Measurements from ENCODE around the gene ILK.
A peak's percentile ranks its signal among the peaks of the same experiment; 100 is the strongest.

Gene ILK

DNA sequence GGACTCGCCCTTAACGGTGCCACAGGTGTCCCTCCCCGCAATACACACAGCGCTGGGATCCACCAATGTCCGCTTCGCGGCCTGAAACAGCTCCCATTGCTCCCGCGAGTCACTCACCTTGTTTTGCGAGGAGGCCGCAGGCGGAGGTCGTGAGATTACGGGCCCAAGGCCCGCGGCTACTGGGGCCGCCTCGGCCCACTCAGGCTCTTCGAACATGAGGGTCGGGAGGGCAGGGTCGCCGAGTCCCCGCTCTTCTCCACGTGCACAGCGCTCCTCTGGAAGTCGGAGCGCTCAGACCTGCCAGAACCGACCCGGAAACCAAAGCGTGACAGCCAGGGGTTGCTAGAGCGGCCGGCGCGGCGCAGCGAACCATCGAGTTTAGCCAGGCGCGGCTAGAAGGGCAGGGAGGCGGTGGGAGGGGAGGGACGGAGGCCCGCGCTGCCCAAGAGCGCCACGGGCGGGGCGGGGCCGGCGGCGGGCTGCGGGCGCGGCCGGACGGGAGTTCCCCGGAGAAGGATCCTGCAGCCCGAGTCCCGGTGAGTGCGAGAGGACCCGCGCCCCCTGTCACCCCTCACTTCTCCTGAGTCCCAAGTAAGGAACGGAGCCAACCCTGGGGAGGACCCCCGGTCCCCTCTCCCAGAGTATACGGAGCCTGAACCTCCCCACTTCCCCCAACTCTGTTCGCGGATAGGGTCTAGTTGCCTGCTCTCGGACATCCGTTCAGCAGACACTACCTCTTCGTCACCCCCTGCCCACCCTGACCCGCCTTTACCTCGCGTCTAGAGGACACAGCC is at the start of gene ILK, which contains the start of gene RRP8:
ILK (plus strand) TSS at position 488 of the 794 bp plus-strand sequence. CDS start 498 bp downstream, outside the sequence.
RRP8 (minus strand) TSS at position 330 of the 794 bp plus-strand sequence; CDS start at position 216, 114 bp downstream.
- Mint-ChIP-seq H3K9me3 (no peaks in the 10 kb centered on the region), H3K4me3 (no peak within 1 kb of the TSS), H3K27ac (no peak within 1 kb of the TSS), H3K27me3 (no peaks in the 10 kb centered on the region), H3K36me3 (ENCODE audit: low read depth) (peaks cover 20% of the 10 kb centered on the region), H3K4me1 (peaks cover 10% of the 10 kb centered on the region)
- ATAC-seq, result peak; percentile 80
- DNase-seq, result peak; percentile 89

DNA sequence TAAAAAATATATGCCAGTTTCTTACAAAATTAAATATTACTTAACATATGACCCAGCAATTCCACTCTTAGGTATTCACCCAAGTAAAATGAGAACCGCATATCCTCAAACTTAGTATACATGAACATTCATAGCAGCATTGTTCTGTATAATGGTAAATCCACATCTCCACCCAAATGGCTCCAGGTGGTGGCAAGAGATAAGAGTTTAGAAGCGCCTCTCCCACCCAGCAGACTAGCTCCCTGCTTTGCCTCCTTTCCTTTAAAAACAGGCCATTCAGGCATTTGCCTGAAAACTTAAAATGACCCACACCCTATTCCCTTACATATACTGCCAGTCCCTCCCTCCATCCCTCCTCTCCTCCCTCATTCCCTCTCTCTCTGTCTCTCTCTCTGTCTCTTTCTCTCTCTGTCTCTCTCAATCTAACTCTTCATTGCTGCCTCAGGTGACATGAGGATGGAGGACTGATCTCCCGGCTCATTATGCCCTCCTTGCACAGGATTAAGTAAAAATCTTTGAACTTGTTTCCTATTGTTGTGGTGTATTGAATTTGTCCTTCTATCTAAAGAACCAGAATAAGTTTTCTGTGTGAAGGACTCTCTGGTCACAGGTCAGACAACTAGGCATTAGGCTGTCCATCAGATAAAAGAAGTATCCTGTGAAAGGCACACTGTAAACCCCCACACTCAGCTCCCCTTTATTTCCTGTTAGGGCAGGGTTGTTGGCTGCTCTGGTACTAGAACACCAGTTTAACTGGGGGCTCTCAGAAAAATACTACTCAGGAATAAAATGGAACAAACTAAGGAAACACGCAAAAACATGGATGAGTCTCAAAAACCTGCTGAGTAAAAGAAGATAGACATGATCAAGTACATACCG is 48.5 kb upstream of the ILK start:
- Mint-ChIP-seq H3K36me3 (ENCODE audit: low read depth) (no peaks in the 10 kb centered on the region), H3K4me1 (no peaks in the 10 kb centered on the region), H3K9me3 (no peaks in the 10 kb centered on the region), H3K27me3 (no peaks in the 10 kb centered on the region), H3K4me3 (no peak overlapping the region), H3K27ac (no peak overlapping the region)
- DNase-seq (no peak), ATAC-seq (no peak)

DNA sequence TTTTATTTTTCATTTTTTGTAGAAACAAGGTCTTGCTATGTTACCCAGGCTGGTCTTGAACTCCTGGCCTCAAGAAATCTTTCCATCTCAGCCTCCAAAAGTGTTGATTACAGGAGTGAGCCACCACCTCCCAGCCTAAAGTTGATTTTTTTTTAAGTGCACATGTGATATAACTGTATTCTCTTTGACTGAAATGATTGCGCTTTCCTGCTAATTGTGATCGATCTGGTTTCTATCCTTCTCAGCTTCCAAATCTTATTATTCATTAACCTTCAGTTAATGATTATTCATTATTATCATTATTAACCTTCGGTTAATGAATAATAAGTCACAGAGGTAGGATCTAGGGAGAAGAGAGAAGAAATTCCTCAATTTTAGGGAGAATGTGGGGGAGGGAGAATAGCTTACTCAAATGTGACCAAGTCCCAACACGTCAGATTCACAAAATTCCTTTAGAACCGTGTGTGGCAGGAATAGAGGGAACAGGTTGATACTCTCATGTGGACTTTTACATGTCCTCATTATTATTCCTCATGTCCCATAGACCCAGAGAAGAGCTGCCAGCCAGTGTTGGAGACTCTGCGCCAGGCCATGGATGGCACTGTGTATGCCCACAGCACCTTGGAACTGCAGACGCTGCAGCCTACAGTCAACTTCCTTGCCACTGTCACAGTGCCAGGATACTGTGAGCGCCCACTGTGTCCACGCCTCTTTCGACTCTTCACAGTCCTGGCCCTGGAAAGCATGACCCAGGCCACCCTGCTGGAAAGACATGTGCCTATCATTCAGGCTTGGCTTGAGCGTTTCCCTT is 47.2 kb upstream of the ILK start:
- Mint-ChIP-seq H3K36me3 (ENCODE audit: low read depth) (no peaks in the 10 kb centered on the region), H3K4me1 (no peaks in the 10 kb centered on the region), H3K27ac (no peak overlapping the region), H3K4me3 (no peak overlapping the region), H3K27me3 (no peaks in the 10 kb centered on the region), H3K9me3 (no peaks in the 10 kb centered on the region)
- ATAC-seq, result no peak
- no peak for DNase-seq

DNA sequence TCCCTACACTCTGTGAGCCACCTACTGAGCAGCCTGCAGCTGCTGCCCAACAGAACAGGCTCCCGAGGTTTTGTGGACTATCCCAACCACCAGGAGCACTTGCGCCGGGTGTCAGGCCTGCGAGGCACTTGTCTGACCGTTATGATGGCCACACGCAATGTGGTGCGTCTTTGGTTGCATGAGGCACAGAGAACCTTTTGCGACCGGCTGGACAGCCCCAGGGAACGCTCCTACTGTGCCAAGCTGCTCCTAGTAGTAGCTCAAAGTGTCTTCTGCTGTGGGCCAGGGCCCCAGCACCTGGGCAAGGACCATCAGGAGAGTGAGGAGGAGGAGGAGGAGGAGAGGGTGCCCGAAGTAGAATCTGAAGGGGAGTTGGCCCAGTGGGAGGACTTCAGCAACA is 46.5 kb upstream of the ILK start:
- DNase-seq (no peak), ATAC-seq (no peak)
- H3K9me3 Mint-ChIP-seq, result no peaks in the 10 kb centered on the region
- H3K36me3 Mint-ChIP-seq (ENCODE audit: low read depth), result no peaks in the 10 kb centered on the region
- no peaks in the 10 kb centered on the region for H3K4me1 Mint-ChIP-seq
- no peak overlapping the region for H3K4me3 Mint-ChIP-seq
- no peaks in the 10 kb centered on the region for H3K27me3 Mint-ChIP-seq
- H3K27ac Mint-ChIP-seq, result no peak overlapping the region

DNA sequence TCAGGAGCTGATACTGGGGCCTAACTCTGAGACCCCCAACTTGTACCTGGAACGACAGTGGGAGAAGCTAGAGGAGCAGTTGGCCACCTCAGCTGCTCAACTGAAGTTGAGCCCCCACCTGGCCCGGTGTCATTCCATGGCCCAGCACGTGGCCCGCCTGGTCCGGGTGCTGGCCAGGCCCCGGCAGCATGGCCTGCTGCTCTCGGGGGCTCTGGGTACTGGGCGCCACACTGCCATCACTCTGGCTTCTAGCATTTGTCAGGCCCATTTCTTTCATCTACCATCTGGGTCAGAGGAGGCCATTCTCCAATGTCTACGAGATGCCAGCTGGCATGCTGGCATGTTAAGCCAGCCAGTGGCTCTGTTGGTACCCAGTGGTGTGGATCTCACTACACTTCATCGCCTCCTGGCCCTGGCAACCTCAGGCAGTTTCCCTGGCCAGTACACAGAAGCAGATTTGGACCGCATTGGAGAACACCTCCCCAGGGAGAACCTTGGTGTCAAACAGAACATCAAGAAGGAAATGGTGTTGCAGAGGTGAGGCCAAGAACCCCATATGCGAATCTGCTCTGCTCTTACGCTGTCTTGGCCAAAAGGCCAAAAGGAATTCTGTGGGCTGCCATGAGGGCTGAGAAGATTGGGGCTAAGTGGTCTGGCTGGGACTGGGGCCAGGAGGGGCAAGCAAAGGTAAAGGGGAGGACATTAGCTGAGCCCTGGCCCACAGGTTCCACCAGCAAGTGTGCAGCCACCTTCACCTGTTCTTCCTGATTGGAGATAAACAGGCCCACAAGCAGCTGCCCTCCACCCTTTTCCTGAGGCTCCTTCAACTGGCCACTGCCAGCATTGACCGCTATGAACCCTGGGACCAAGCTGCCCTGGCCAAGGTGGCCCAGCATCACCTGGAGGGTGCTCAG is 45.6 kb upstream of the ILK start:
- Mint-ChIP-seq H3K27ac (no peak overlapping the region), H3K4me3 (no peak overlapping the region), H3K36me3 (ENCODE audit: low read depth) (no peaks in the 10 kb centered on the region), H3K27me3 (no peaks in the 10 kb centered on the region), H3K9me3 (no peaks in the 10 kb centered on the region), H3K4me1 (no peaks in the 10 kb centered on the region)
- DNase-seq (no peak), ATAC-seq (no peak)

DNA sequence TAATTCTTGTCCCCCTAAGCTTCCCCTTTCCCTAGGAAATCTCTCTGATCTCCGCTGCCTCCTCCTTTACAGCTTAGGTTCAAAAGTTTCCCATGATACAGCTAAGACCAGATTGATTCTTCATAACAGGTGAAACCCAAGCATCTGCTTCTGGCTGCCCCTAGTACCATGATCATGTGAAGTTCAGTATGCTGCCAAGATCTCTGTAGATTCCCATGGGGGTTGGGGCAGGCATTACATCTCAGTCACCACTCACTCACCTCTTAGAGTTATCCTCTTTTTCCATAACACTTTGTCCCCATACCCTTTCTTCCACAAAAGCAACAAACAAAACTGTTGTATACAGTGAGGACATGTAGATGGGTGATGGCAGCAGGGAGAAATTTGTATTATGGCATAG is 44.2 kb upstream of the ILK start:
- no peaks in the 10 kb centered on the region for H3K9me3 Mint-ChIP-seq
- ATAC-seq (no peak), DNase-seq (no peak)
- no peaks in the 10 kb centered on the region for H3K36me3 Mint-ChIP-seq (ENCODE audit: low read depth)
- no peaks in the 10 kb centered on the region for H3K27me3 Mint-ChIP-seq
- no peak overlapping the region for H3K27ac Mint-ChIP-seq
- no peaks in the 10 kb centered on the region for H3K4me1 Mint-ChIP-seq
- no peak overlapping the region for H3K4me3 Mint-ChIP-seq

DNA sequence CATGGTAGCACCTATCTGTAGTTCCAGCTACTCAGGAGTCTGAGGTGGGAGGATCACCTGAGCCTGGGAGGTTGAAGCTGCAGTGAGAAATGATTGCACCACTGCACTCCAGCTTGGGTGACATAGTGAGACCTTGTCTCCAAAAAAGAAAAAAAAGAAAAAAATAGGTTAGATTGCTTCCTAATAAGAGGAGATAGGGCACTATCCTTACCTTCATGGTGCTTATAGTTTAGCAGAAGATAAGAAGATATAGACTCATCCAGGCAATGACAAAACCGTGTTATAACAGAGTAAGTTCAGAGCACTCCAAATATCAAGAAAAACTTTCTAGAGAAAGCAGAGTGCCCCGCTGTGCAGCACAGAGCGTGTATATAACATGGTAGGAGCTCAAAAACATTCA is 42.3 kb upstream of the ILK start:
- no peaks in the 10 kb centered on the region for H3K4me1 Mint-ChIP-seq
- no peak for DNase-seq
- ATAC-seq, result no peak

DNA sequence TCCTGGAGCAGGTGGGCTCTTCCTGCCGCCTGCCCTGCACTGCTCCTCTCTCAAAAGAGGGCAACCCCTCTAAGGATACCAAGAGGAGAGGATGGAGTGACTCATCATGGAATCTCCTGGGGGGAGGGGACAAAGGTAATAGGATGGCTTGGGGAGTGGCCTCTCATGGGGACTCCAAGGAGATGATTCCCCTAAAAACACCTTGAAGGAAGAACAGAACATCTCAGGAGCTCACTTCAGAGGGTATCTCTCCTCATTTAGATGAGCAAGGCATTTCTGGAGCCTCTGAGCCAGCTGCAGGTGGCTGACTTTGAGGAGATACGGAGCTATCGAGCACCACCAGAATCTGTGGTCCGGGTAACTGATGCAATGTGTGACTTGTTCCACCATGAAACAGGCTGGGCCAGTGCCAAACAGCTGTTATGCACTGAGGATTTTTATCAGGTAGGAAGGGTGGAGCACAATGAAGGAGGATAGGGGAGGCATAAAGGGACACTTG is 40.4 kb upstream of the ILK start:
- Mint-ChIP-seq H3K36me3 (ENCODE audit: low read depth) (no peaks in the 10 kb centered on the region), H3K4me1 (no peaks in the 10 kb centered on the region), H3K27ac (no peak overlapping the region), H3K4me3 (no peak overlapping the region), H3K9me3 (no peaks in the 10 kb centered on the region), H3K27me3 (no peaks in the 10 kb centered on the region)
- ATAC-seq, result no peak
- no peak for DNase-seq

More for the DNA sequence above, 42.3 kb upstream of the ILK start:
- no peak overlapping the region for H3K27ac Mint-ChIP-seq
- H3K27me3 Mint-ChIP-seq, result no peaks in the 10 kb centered on the region
- no peaks in the 10 kb centered on the region for H3K9me3 Mint-ChIP-seq
- H3K4me3 Mint-ChIP-seq, result no peak overlapping the region
- H3K36me3 Mint-ChIP-seq (ENCODE audit: low read depth), result no peaks in the 10 kb centered on the region

DNA sequence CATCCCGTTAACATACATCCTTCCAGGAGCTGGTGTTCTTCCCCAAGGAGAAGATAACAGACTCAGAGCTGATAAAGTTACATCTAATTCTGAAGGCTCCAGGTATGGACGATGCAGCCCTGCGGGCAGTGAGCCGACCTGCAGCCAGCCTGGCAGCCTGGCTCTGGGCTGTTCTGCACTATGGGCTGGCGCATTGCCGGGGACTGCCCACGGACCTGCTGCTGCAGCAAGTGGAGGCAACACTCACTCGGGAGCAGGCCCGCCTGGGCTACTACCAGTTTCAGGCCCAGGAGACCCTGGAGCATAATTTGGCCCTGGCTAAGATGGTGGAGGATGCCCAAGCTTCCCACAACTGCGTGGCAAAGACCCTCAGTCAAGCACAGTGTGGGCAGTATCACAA is 39.9 kb upstream of the ILK start:
- Mint-ChIP-seq H3K27me3 (no peaks in the 10 kb centered on the region), H3K9me3 (no peaks in the 10 kb centered on the region), H3K4me3 (no peak overlapping the region), H3K27ac (no peak overlapping the region), H3K4me1 (no peaks in the 10 kb centered on the region), H3K36me3 (ENCODE audit: low read depth) (no peaks in the 10 kb centered on the region)
- DNase-seq (no peak), ATAC-seq (no peak)

DNA sequence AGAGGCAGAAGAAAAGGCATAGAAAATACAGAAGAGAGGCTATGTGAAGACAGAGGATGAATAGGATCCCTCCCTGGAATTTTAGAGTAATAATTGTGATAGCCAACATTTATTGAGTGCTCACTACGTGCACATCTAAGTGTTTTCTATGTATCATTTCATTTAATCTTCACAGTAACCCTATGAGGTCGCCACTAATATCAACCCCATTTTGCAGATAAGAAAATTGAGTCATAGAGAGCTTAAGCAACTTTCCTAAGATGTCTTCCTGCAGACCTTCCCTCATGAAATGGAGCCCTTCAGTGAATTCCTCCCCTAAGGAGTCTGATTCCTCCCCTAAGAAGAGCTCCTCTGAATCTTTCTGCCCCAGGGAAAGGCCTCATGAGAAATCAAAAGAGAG is 38.2 kb upstream of the ILK start:
- no peak overlapping the region for H3K27ac Mint-ChIP-seq
- no peaks in the 10 kb centered on the region for H3K9me3 Mint-ChIP-seq

DNA sequence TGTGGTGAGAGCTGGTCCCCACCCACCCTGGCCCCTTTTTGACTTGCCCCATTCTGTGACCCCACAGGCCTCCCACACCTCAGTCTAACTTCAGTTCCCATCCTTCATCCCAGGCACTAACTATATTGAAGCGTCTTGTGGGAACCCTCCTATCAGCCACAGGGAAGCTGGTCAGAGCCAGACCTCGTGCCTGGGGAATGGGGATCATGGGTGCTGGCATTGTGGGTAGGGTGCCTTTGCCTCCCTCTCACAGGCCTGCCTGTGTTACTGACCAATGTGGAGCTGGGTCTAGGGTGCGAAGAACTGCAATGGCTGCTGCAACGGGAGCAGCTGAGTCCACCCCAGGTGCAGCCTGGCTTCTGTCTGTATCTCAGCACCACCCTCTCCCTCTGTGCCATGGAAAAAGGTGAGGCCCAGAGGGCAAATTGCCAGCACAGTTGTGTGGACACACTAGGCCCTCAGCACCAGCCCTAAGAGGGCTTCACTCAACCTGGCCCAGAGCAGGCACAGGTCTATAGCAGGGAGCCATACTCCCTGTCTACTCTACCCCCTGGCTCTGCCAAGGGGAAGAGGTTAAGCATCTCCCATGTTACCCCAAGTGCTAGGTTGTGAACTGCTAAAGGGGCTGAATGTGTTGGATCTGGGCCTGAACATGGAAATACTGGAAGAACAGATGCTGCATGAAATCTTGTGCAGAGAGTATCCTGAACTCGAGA is 37.4 kb upstream of the ILK start:
- no peaks in the 10 kb centered on the region for H3K9me3 Mint-ChIP-seq
- ATAC-seq, result no peak
- no peak for DNase-seq
- H3K4me3 Mint-ChIP-seq, result no peak overlapping the region
- no peaks in the 10 kb centered on the region for H3K4me1 Mint-ChIP-seq
- H3K27ac Mint-ChIP-seq, result no peak overlapping the region
- H3K27me3 Mint-ChIP-seq, result no peaks in the 10 kb centered on the region
- H3K36me3 Mint-ChIP-seq (ENCODE audit: low read depth), result peaks cover 3% of the 10 kb centered on the region

More for the DNA sequence above, 38.2 kb upstream of the ILK start:
- Mint-ChIP-seq H3K27me3 (no peaks in the 10 kb centered on the region), H3K4me3 (no peak overlapping the region), H3K36me3 (ENCODE audit: low read depth) (peaks cover 3% of the 10 kb centered on the region), H3K4me1 (no peaks in the 10 kb centered on the region)
- DNase-seq (no peak), ATAC-seq (no peak)

DNA sequence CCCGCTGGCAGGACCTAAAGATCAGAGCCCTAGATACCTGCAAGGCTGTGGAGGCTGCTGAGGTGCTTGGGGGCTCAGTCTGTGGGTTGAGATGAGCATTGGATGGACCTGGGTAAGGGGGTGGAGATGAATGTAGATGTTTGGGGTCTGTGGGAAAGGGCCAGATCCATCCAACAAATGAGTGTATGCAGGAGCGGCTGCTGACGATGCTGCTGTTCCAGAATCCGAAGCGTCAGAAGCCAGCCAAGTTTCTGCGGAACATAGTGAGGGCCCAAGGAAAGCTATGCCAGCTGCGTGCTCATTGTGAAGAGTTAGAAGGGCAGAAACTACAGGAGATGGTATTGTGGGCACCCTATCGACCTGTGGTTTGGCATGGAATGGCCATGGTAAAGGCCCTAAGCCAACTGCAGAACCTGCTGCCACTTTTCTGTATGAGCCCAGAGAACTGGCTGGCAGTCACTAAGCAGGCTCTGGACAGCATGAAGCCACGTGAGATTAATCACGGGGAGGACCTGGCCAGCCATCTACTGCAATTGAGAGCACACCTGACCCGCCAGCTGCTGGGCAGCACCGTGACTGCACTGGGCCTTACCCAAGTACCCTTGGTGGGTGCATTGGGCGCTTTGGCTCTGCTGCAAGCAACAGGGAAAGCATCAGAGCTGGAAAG is 36.7 kb upstream of the ILK start:
- H3K27me3 Mint-ChIP-seq, result no peaks in the 10 kb centered on the region
- H3K4me3 Mint-ChIP-seq, result no peak overlapping the region
- no peaks in the 10 kb centered on the region for H3K4me1 Mint-ChIP-seq
- ATAC-seq, result no peak
- H3K36me3 Mint-ChIP-seq (ENCODE audit: low read depth), result peaks cover 3% of the 10 kb centered on the region
- no peak overlapping the region for H3K27ac Mint-ChIP-seq
- DNase-seq, result no peak
- H3K9me3 Mint-ChIP-seq, result no peaks in the 10 kb centered on the region

DNA sequence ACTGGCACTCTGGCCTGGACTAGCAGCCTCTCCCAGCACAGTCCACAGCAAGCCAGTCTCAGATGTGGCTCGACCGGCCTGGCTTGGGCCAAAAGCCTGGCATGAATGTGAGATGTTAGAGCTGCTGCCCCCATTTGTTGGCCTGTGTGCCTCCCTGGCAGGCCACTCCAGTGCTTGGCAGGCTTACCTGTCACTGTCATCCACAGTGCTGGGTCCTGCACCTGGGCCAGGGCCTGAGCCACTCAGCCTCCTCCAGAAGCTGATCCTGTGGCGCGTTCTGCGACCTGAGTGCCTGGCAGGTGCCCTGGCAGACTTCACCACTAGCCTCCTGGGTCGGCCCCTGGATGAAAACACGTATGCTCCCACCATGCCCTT is 36.2 kb upstream of the ILK start:
- no peak for ATAC-seq
- Mint-ChIP-seq H3K4me1 (no peaks in the 10 kb centered on the region), H3K9me3 (no peaks in the 10 kb centered on the region), H3K4me3 (no peak overlapping the region), H3K36me3 (ENCODE audit: low read depth) (peaks cover 9% of the 10 kb centered on the region), H3K27ac (no peak overlapping the region), H3K27me3 (no peaks in the 10 kb centered on the region)
- no peak for DNase-seq

Measured in activated naive CD8-positive, alpha-beta T cell treated with anti-CD3 and anti-CD28 coated beads, Interleukin-2, amount 50 U/mL, for 24 hours (primary cell).